ENCODE measurements around the gene NFATC3. TPM values are rescaled to one million over a fixed set of nuclear protein-coding genes. Genes with fewer than 3 reads are reported as not detected.

The NFATC3 gene
- total and polyA plus RNA-seq, 2 of the 8 experiments (the other 6 are each of a cell fraction or from before 2014, with no cell fraction given) = 17.6 to 34.5 TPM

- TF ChIP-seq RBBP5 (IDR thresholded peaks at IDR 0.05; ENCODE audit: borderline replicate concordance, low read depth, low read length) = no peak
- TF ChIP-seq ASH2L (IDR thresholded peaks at IDR 0.05; ENCODE audit: low read length) = no peak
- TF ChIP-seq CEBPB (IDR thresholded peaks at IDR 0.05; ENCODE audit: low read depth, low read length) = no peak
Observed at GRCh38 chr16:68267612-68268405, 182.6 kb downstream of the NFATC3 start (continued).

All from H1 (cell line).